GM18517 (cell line): ENCODE measurements around the gene ELF4.
A peak's percentile ranks its signal among the peaks of the same experiment; 100 is the strongest.
"Not testable (repeated sequence)": the region's sequence is repeated elsewhere in the genome, so short reads cannot be mapped to it uniquely, and the experiment has no call there.

ENCODE experiments used
- ATAC-seq: cut with Tn5 transposase; IDR thresholded peaks from one replicate; pipeline ENCODE4 v1.9.1; 2021; ENCODE audit warnings: mild to moderate bottlenecking, moderate library complexity; ENCODE audit not compliant: unreplicated experiment

ELF4 gene

DNA sequence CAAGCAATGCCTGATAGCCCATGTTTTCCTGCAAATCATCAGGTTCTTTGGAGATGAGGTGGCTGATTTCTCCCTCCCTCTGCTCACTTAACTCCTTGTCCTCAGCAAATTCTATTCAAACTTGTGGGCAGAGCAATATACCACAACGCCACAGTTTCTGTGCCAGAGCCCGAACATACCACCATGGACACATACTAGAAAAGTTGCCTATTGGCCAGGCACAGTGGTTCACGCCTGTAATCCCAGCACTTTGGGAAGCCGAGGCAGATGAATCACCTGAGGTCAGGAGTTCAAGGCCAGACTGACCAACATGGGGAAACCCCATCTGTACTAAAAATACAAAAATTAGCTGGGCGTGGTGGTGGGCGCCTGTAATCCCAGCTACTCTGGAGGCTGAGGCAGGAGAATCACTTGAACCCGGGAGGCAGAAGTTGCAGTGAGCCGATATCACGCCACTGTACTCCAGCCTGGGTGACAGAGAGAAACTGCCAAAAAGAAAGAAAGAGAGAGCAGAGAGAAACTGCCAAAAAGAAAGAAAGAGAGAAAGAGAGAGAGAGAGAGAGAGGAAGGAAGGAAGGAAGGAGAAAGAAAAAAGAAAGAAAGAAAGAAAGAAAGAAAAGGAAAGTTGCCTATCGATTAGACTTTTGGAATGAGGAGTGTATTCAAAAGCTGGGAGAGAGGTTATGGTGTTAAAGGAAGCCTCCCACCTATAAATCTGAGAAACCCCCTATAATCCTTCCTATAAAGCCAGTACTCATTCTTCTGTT is 5.0 kb upstream of the ELF4 start:
- ATAC-seq: not testable (repeated sequence)

DNA sequence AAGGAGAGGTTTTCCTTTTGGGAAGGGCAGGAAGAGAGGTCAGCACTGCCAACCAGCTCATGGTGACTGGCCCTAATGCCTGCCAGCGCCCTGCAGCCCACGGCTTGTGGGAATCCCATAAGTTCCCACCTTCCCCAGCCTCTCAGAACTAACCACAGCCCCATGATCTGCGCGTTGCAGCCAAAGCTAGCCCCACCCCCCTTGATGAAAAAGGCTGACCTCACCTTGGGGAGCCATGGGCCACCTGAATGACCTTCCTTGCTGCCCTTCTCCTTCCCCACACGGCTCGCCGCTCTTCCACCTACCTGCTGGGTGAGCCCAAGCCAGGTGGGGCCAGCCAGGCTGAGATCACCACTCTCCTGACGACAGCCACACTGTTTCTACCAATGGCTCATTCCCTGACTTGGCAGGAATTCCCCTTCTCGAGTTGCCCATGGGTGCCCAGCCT is 3.9 kb upstream of the ELF4 start:
- ATAC-seq: no peak

- no peak for ATAC-seq
These were observed 1.2 kb upstream of the ELF4 start for GRCh38 chrX:130111220-130112154.

DNA sequence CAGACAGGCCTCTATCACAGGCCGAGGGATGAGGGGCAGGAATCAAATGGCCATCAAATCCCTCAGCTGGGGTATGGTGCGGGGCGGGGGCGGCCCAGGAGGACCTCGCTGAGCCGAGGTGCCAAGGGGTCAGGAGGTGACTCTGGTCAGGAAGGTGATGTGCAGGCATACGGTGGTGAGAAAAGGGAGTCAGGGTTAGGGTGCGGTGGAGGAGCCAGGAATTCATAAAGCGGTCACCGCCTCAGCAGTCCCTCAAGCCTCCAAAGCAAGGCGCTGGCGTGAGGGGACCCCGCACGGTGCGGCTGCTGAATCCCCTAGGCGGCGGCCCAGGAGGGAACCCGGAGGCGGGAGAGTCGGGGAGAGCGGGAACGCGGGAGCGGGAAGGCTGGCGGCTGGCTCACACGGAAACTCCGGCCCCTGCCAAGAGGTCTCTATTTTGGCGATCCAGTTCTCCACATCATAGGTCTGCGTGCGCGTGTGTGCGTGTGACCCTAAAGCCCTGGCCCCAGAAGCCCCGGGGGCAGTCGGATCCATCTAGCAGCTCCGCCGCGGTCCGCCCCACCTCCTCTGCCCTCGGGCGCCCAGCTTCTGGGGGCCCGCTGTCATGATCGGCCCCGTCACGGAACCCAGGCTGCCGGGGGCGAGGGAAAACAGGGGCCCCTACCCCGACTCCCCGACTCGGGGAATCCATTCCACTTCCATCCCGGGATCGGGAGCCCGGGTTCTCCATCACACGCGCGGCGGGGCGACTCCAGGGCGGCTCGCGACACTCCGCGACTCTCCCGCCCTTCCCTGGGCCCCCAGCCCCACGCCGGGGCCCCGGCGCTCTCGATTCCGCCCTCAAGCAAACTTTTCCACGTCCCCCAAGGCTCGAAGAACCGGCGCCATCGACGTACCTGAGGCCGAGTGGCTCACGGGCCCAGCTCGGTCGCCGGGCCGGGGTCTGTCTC is 593 bp downstream of the ELF4 start:
- no peak for ATAC-seq

DNA sequence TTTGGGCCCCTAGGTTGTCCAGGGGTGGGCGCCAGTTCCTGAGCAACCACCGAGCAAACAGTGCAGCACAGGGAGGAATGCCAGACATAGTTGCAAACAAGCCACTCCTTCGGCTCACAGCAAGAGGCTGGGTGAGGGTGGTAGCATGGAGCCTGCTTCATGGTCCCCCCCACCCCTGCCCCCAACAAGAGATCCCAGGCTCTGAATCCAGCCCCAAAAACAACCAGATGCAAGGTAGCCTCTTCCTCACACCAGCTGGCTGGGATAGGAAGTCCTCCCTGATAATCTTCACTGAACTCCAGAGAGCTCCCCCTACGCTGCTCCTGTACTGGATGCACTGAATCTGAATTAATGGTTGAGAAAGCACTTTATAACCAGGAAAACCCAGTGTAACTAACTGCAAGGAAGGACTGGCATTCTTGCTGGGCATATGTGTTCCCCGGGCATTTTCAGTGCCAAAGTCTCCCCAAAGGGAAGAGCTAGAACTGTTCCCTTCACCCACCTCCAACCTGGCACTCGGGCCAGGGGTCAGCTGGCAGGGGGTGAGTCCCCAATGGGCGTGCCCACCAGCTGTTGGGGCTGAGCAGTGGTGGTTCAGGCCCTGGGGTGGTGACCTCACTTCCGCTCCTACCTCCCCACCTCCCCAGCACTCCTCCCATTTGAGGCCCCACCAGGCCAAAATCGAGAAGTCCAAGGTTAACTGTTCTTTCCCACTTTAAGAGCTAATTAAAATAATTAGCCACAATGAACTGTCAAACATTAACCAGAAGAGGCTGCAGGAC is 1.5 kb downstream of the ELF4 start:
- ATAC-seq: peak; percentile 66

DNA sequence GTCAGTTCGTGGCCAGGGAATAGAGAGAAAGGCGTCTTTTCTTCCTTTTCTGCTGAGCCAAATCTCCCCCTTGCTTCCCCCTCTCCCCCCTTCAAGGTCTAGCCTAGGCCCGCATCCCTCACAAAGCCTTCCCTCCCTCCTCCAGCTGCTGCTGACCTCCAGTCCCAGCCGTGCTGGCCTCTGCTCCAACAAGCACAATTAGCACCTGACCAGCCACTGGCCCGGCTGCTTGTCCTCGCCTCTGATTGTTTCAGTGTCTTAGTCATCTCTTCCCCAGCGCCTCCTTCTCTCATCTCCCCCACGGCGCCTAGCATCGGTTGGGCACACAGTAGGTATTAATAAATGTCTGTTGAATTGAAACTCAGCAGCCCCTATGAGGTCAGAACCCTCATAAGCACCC is 4.2 kb downstream of the ELF4 start:
- no peak for ATAC-seq

GRCh38 chrX:130105244-130105643 is 5.1 kb downstream of the ELF4 start:
- no peak for ATAC-seq

GRCh38 chrX:130103605-130104004 is 6.7 kb downstream of the ELF4 start:
- no peak for ATAC-seq

GRCh38 chrX:130100180-130100579 is 10.1 kb downstream of the ELF4 start:
- no peak for ATAC-seq

DNA sequence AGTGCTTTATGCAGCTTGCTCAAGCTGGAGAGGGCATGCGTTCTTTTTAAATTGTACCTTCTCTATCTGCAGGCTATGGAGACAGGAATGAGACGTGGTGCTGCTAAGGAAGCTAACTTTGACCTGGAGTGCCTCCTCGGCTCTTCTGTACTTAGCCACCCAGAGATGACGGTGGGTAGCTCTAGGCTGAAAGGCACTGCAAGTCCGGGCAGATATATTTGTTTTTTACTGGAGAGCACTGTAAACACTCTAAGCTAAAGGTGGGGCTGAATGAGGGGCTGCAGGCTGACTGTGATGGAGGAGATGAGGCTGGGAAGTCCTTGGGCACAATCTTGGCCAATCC is 12.1 kb downstream of the ELF4 start:
- ATAC-seq: no peak

GRCh38 chrX:130097507-130098209 is 12.6 kb downstream of the ELF4 start:
- ATAC-seq: no peak

GRCh38 chrX:130095249-130096030 is 14.9 kb downstream of the ELF4 start:
- no peak for ATAC-seq

DNA sequence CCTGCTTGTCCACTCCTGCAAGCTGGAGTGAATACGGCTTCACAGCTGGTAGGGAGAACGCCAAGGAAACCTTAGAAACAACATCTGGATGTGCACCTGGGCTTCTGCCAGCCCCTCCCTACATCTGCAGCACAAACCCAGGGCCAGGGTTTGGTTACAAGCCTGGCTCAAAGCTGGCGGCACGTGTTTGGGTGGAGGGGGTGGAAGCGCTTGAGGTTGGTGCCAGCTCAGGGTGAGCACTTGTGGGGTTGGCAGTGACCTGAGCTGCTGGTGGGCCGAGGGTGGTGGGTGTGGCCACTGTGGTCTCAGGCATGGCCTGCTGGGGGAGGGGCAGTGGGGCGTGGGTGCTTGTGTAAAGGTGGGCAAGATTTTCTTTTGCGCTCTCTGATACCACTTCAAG is 15.6 kb downstream of the ELF4 start:
- no peak for ATAC-seq

- no peak for ATAC-seq
These were observed 17.0 kb downstream of the ELF4 start for GRCh38 chrX:130093271-130093670.

DNA sequence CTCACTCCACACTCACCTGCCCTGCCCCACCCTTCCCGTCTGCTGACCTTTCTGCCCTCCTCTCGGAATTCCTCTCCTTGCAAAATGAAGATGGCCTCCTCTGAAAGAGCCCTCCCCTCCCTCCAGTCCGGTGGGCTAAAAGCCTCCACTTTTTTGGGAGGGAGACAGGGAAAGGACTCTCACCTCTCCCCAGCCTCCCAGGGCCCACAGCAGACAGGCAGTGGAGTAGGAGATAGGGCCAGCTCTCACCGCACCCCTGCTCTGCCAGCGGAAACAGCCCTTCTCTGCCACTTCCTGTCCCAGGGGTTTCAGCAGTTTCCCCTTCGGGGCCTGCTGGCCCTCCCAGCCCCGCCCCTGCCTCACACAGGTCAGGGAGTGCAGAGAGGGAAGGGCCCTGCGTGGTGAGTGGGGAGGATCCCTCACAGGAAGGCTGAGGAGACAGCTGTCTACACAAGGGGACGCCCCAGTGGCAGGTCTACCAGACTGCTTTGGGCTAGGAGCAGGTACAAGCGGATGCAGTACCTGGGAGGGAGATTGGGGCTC is 18.2 kb downstream of the ELF4 start:
- peak; percentile 98 for ATAC-seq

DNA sequence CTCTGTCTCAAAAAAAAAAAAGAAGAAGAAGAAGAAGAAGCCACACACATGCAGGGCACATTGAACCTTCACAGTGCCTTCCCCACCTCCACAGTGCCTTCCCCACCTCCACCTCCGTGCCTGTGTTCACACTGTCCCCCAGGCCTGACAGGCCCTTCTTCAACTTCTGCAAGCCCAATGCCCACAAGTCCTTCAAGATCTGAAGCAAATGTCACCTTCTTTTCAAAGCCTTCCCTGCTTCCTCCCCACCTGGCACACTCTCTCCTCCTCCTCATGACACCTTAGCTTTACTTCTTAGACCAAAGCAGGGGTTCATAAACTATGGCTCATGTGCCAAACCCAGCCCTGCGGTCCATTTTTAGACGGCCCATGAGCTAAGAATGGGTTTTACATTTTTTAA is 19.9 kb downstream of the ELF4 start:
- no peak for ATAC-seq

- peak; percentile 43 for ATAC-seq
These were observed 23.7 kb downstream of the ELF4 start for GRCh38 chrX:130086447-130087206.
